K562 (cell line): ENCODE measurements around the gene COX15. TPM values are rescaled to one million over a fixed set of nuclear protein-coding genes. Genes with fewer than 3 reads are reported as not detected.

Source experiments
- BCL6 ChIP-seq: fragments of 250-450 bp; sonication (Bioruptor Pico); IDR thresholded peaks from 2 replicates; pipeline ENCODE4 v1.4.0; 2020
- ETV6 ChIP-seq, 3 experiments: fragments of 150-350 bp in 1 of 3; sonication (generic) in 1 of 3; formaldehyde crosslinking in 1 of 3; IDR thresholded peaks; 2 replicates each; pipeline versions ENCODE4 v1.6.1 to v1.8.0; 2014 to 2022; ENCODE audit warnings: borderline replicate concordance in 2 of 3, low read depth in 2 of 3, antibody characterized with exemption in 1 of 3, low read length in 1 of 3, mild to moderate bottlenecking in 1 of 3, missing genetic modification reagents in 1 of 3
- EWSR1 ChIP-seq: fragments of 450-650 bp; IDR thresholded peaks from 2 replicates; pipeline ENCODE4 v1.6.1; 2018; ENCODE audit warnings: borderline replicate concordance, mild to moderate bottlenecking, low read depth, moderate library complexity; ENCODE audit not compliant: partially characterized antibody
- GTF2A2 ChIP-seq: IDR thresholded peaks from 2 replicates; pipeline ENCODE4 v1.6.1; 2016; ENCODE audit warnings: mild to moderate bottlenecking, missing genetic modification characterization, missing compliant biosample characterization
- HDAC3 ChIP-seq: fragments of 450-650 bp; IDR thresholded peaks from 2 replicates; pipeline ENCODE4 v1.6.1; 2018; ENCODE audit warnings: borderline replicate concordance, mild to moderate bottlenecking, moderate library complexity; ENCODE audit not compliant: partially characterized antibody
- HDAC6 ChIP-seq: IDR thresholded peaks from 2 replicates; pipeline ENCODE4 v1.6.1; 2012; ENCODE audit warnings: low read depth, mild to moderate bottlenecking, control low read depth, inconsistent platforms, low read length, moderate library complexity
- HNRNPK ChIP-seq: fragments of 200-400 bp; formaldehyde crosslinking; IDR thresholded peaks from one replicate; pipeline ENCODE4 v1.6.1; 2018; ENCODE audit warnings: mild to moderate bottlenecking, low read depth, low read length; ENCODE audit not compliant: poor library complexity, severe bottlenecking
- JUN ChIP-seq, 2 experiments: sonication (generic) in 1 of 2; formaldehyde crosslinking in 1 of 2; IDR thresholded peaks; 2 replicates each; pipeline versions ENCODE4 v1.6.1 to v1.8.0; 2012 to 2022; ENCODE audit warnings: borderline replicate concordance in 2 of 2, mild to moderate bottlenecking in 2 of 2, improper control_type of control experiment in 1 of 2, low read depth in 1 of 2, low read length in 1 of 2, missing genetic modification reagents in 1 of 2
- NFXL1 ChIP-seq: fragments of 450-650 bp; formaldehyde crosslinking; IDR thresholded peaks from 2 replicates; pipeline ENCODE4 v1.4.0; 2021; ENCODE audit warnings: mild to moderate bottlenecking
- NKRF ChIP-seq: fragments of 450-650 bp; IDR thresholded peaks from 2 replicates; pipeline ENCODE4 v1.6.1; 2016; ENCODE audit warnings: borderline replicate concordance
- RFX7 ChIP-seq: fragments of 250-450 bp; sonication (Bioruptor Pico); IDR thresholded peaks from 2 replicates; pipeline ENCODE4 v1.5.1; 2021; ENCODE audit warnings: mild to moderate bottlenecking
- SMARCA4 ChIP-seq: fragments of 450-650 bp; IDR thresholded peaks from 2 replicates; pipeline ENCODE4 v1.6.1; 2016
- SMARCB1 ChIP-seq: IDR thresholded peaks from 2 replicates; pipeline ENCODE4 v1.6.1; 2011; ENCODE audit warnings: improper control_type of control experiment, low read depth; ENCODE audit not compliant: insufficient read length
- SREBF1 ChIP-seq: fragments of 150-350 bp; IDR thresholded peaks from 2 replicates; pipeline ENCODE4 v1.6.1; 2014; ENCODE audit warnings: antibody characterized with exemption, low read depth, low read length, borderline replicate concordance
- TBP ChIP-seq: optimal IDR thresholded peaks from 2 replicates; pipeline ENCODE3; 2011; ENCODE audit warnings: low read depth, low read length, improper control_type of control experiment
- ZFP1 ChIP-seq: fragments of 450-650 bp; formaldehyde crosslinking; IDR thresholded peaks from 2 replicates; pipeline ENCODE4 v1.4.0; 2020; ENCODE audit warnings: mild to moderate bottlenecking, mixed read lengths
- ZFP91 ChIP-seq: sonication (generic); formaldehyde crosslinking; IDR thresholded peaks from 2 replicates; pipeline ENCODE4 v1.8.0; 2022; ENCODE audit warnings: mild to moderate bottlenecking, missing genetic modification reagents
- ZMIZ1 ChIP-seq, 2 experiments: fragments of 150-350 bp in 1 of 2; IDR thresholded peaks; 2 replicates each; pipeline ENCODE4 v1.6.1; 2012 to 2016; ENCODE audit warnings: low read depth in 2 of 2, low read length in 2 of 2, mild to moderate bottlenecking in 1 of 2, moderate library complexity in 1 of 2
- ZNF197 ChIP-seq: fragments of 200-800 bp; sonication (Bioruptor generic); IDR thresholded peaks from 2 replicates; pipeline ENCODE4 v1.6.1; 2016; ENCODE audit warnings: low read depth, missing genetic modification characterization, missing compliant biosample characterization
- ZNF282 ChIP-seq: sonication (generic); formaldehyde crosslinking; IDR thresholded peaks from 2 replicates; pipeline ENCODE4 v1.8.1; 2023; ENCODE audit warnings: missing genetic modification reagents
- polyA plus RNA-seq, 8 experiments: library from polyadenylated mRNA; depleted of rRNA in 4 of 8; stranded (reverse) in 5 of 8; unstranded in 3 of 8; fragments of >200 nt; fragmentation: Nextera tagmentation in 2 of 8; fragmentation: Illumina TruSeq in 1 of 8; extraction: Ambion mirVana in 2 of 8; extraction: Trizol in 1 of 8; gene quantifications; 2 replicates each; pipeline versions ENCODE4 v1.2.1 to v1.2.3, GENCODE V29; 2011 to 2014; ENCODE audit warnings: inconsistent platforms in 1 of 8, missing spikeins in 1 of 8
- total RNA-seq, 7 experiments: library from RNA; depleted of rRNA in 6 of 7; stranded (reverse); fragments of >200 nt in 6 of 7; fragmentation: Illumina TruSeq in 2 of 7; extraction: Trizol in 2 of 7; gene quantifications; 2 replicates each; pipeline versions ENCODE4 v1.2.1 to v1.2.3, GENCODE V29; 2011 to 2021; ENCODE audit warnings: low replicate concordance in 1 of 7

Gene COX15
- total and polyA plus RNA-seq, 9 of the 15 experiments (the other 6 are each of a cell fraction or from before 2014, with no cell fraction given): 17.4 to 45.1 (median 23.7) TPM

- TF ChIP-seq ZMIZ1 (IDR thresholded peaks at IDR 0.05; ENCODE audit: low read depth in 2 of 2, low read length in 2 of 2) (no peak), NKRF (no peak; the same call in 1 of the 2 replicates), NFXL1 (no peak), SMARCB1 (no peak), ZFP1 (CRISPR knock-in tag) (no peak), GTF2A2 (tag) (no peak), HDAC3 (no peak), EWSR1 (no peak), HNRNPK (no peak), RFX7 (CRISPR knock-in tag) (no peak), BCL6 (CRISPR knock-in tag) (no peak), HDAC6 (no peak), SMARCA4 (no peak), ZNF197 (CRISPR knock-in tag) (0 out of 2 replicates have a peak, but pooled peaks have one; percentile 44), ZFP91 (CRISPR knock-in tag) (no peak), TBP (peak; percentile 80), ETV6 (IDR thresholded peaks at IDR 0.05; ENCODE audit: borderline replicate concordance in 1 of 2, low read depth in 2 of 2, low read length in 1 of 2) (no peak), ETV6 (CRISPR knock-in tag; IDR thresholded peaks at IDR 0.05; ENCODE audit: borderline replicate concordance) (no peak), SREBF1 (no peak), JUN (IDR thresholded peaks at IDR 0.05; ENCODE audit: borderline replicate concordance, low read depth, low read length) (no peak), JUN (CRISPR knock-in tag; IDR thresholded peaks at IDR 0.05; ENCODE audit: borderline replicate concordance) (no peak), ZNF282 (no peak)
These were observed at the start of gene COX15, which contains the start of gene CUTC (continued) for GRCh38 chr10:99732033-99732842.
